Measurements from ENCODE around the gene FCRL1.

- TF ChIP-seq NR1H2 (CRISPR knock-in tag; IDR thresholded peaks at IDR 0.05) (no peak), ZNF138 (CRISPR knock-in tag; conservative IDR thresholded peaks at IDR 0.05) (no peak), NR3C1 (CRISPR knock-in tag; conservative IDR thresholded peaks at IDR 0.05; ENCODE audit: low read depth) (no peak), CTCF (IDR thresholded peaks at IDR 0.05) (no peak), NR2C2 (CRISPR knock-in tag; IDR thresholded peaks at IDR 0.05) (no peak), ATF3 (CRISPR knock-in tag; conservative IDR thresholded peaks at IDR 0.05) (no peak), GRHL2 (CRISPR knock-in tag; IDR thresholded peaks at IDR 0.05; ENCODE audit: insufficient replicate concordance, severe bottlenecking) (no peak), PRDM15 (CRISPR knock-in tag; IDR thresholded peaks at IDR 0.05) (no peak), HMGXB4 (CRISPR knock-in tag; IDR thresholded peaks at IDR 0.05) (no peak)
Observed at GRCh38 chr1:157820299-157820698, 379 bp upstream of the FCRL1 start.

Data from WTC11 (cell line).